ENCODE data around the gene GDF10. TPM values are rescaled to one million over a fixed set of nuclear protein-coding genes. Genes with fewer than 3 reads are reported as not detected.

The GDF10 gene
- total and polyA plus RNA-seq, 10 of the 15 experiments (the other 5 are each of a cell fraction or from before 2014, with no cell fraction given): not detected

DNA sequence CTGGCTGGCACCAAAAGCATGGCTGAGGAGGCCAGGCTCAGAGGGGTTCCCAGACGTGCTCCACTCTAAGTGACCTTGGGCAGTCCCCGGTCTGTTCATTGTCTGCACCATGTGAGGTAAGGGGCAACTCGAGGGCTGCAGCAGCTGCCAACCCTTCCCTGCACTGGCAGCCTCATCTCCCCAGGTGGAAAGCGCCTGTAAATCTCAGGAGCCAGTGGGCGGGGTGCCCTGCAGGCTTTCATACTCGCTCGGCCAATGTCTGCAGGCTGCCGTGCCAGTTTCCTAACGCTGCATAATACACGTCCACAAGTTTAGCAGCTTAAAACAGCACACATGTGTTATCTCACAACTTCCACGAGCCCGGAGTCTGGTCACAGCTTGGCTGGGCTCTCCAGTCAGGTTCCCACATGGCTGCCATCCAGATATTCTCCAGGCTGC is 12.6 kb upstream of the GDF10 start:
- Histone ChIP-seq H3K36me3 (ENCODE audit: control insufficient read depth in 2 of 2, insufficient read depth in 2 of 2, low read length in 1 of 2) (no peaks in the 10 kb centered on the region), H3K9ac (ENCODE audit: control insufficient read depth, insufficient read depth, low read length) (no peak overlapping the region), H3K4me3 (no peak overlapping the region), H3K27me3 (replicated peaks in 1 of 2; ENCODE audit: control insufficient read depth in 2 of 2, insufficient read depth in 2 of 2, low read length in 1 of 2) (no peaks in the 10 kb centered on the region; a peak in 1 of 4 replicates), H3K4me2 (ENCODE audit: control insufficient read depth, insufficient read depth) (no peak overlapping the region), H3K27ac (ENCODE audit: control insufficient read depth, insufficient read depth) (no peak overlapping the region), H3K4me1 (ENCODE audit: control insufficient read depth, insufficient read depth, low read length) (no peaks in the 10 kb centered on the region), H3K9me3 (replicated peaks; ENCODE audit: control insufficient read depth, insufficient read depth, low read length) (no peaks in the 10 kb centered on the region), H2AFZ (ENCODE audit: control insufficient read depth, low read depth, low read length) (no peak overlapping the region), H3K79me2 (ENCODE audit: control insufficient read depth, insufficient read depth, low read length) (no peaks in the 10 kb centered on the region), H4K20me1 (ENCODE audit: control insufficient read depth, insufficient read depth) (no peaks in the 10 kb centered on the region)
- BruUV-seq (replicated peaks): no TSS peak
- WGBS (ENCODE audit: insufficient coverage, insufficient replicate concordance, low lambda C conversion rate, missing lambda C conversion rate): 25% methylated on average over 11 of the region's 12 CpGs
- ChIA-PET CTCF (no interaction called here), SMC1A (ENCODE audit: uncharacterized antibody, unreplicated experiment) (no interaction called here), POLR2A (no interaction called here), RAD21 (ENCODE audit: unreplicated experiment) (no interaction called here)
- DNase-seq (ENCODE audit: low read depth, low spot score): no peak
- no peak for ATAC-seq
- in situ Hi-C loops (cut with MboI) (no loop called here), intact Hi-C loops (cut with micrococcal nuclease; ENCODE audit: unreplicated experiment) (no loop called here)
- FAIRE-seq: no peak
- TF ChIP-seq SMAD1 (IDR thresholded peaks at IDR 0.05; ENCODE audit: low read depth, partially characterized antibody) (no peak), CREM (IDR thresholded peaks at IDR 0.05; ENCODE audit: low read depth) (no peak), SMAD5 (IDR thresholded peaks at IDR 0.05; ENCODE audit: low read depth) (no peak), SMC3 (IDR thresholded peaks at IDR 0.05; ENCODE audit: borderline replicate concordance, low read length) (no peak), FOXM1 (IDR thresholded peaks at IDR 0.05; ENCODE audit: low read depth, low read length) (no peak), BHLHE40 (IDR thresholded peaks at IDR 0.05; ENCODE audit: borderline replicate concordance in 1 of 2, low read depth in 2 of 2, low read length in 1 of 2) (no peak), TCF7 (IDR thresholded peaks at IDR 0.05; ENCODE audit: borderline replicate concordance) (no peak), JUND (IDR thresholded peaks at IDR 0.05; ENCODE audit: low read depth, low read length) (no peak), FOS (IDR thresholded peaks at IDR 0.05; ENCODE audit: borderline replicate concordance, extremely low read depth, insufficient read length) (no peak), MYB (IDR thresholded peaks at IDR 0.05; ENCODE audit: borderline replicate concordance, low read depth, low read length) (no peak), ATF7 (IDR thresholded peaks at IDR 0.05; ENCODE audit: low read depth) (no peak), PML (IDR thresholded peaks at IDR 0.05; ENCODE audit: low read length) (no peak)
- TF ChIP-seq, protein P1, sequence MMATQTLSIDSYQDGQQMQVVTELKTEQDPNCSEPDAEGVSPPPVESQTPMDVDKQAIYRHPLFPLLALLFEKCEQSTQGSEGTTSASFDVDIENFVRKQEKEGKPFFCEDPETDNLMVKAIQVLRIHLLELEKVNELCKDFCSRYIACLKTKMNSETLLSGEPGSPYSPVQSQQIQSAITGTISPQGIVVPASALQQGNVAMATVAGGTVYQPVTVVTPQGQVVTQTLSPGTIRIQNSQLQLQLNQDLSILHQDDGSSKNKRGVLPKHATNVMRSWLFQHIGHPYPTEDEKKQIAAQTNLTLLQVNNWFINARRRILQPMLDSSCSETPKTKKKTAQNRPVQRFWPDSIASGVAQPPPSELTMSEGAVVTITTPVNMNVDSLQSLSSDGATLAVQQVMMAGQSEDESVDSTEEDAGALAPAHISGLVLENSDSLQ (IDR thresholded peaks at IDR 0.05): no peak
- TF ChIP-seq, protein P2, sequence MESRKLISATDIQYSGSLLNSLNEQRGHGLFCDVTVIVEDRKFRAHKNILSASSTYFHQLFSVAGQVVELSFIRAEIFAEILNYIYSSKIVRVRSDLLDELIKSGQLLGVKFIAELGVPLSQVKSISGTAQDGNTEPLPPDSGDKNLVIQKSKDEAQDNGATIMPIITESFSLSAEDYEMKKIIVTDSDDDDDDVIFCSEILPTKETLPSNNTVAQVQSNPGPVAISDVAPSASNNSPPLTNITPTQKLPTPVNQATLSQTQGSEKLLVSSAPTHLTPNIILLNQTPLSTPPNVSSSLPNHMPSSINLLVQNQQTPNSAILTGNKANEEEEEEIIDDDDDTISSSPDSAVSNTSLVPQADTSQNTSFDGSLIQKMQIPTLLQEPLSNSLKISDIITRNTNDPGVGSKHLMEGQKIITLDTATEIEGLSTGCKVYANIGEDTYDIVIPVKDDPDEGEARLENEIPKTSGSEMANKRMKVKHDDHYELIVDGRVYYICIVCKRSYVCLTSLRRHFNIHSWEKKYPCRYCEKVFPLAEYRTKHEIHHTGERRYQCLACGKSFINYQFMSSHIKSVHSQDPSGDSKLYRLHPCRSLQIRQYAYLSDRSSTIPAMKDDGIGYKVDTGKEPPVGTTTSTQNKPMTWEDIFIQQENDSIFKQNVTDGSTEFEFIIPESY (IDR thresholded peaks at IDR 0.05): no peak
- TF ChIP-seq, protein P3, sequence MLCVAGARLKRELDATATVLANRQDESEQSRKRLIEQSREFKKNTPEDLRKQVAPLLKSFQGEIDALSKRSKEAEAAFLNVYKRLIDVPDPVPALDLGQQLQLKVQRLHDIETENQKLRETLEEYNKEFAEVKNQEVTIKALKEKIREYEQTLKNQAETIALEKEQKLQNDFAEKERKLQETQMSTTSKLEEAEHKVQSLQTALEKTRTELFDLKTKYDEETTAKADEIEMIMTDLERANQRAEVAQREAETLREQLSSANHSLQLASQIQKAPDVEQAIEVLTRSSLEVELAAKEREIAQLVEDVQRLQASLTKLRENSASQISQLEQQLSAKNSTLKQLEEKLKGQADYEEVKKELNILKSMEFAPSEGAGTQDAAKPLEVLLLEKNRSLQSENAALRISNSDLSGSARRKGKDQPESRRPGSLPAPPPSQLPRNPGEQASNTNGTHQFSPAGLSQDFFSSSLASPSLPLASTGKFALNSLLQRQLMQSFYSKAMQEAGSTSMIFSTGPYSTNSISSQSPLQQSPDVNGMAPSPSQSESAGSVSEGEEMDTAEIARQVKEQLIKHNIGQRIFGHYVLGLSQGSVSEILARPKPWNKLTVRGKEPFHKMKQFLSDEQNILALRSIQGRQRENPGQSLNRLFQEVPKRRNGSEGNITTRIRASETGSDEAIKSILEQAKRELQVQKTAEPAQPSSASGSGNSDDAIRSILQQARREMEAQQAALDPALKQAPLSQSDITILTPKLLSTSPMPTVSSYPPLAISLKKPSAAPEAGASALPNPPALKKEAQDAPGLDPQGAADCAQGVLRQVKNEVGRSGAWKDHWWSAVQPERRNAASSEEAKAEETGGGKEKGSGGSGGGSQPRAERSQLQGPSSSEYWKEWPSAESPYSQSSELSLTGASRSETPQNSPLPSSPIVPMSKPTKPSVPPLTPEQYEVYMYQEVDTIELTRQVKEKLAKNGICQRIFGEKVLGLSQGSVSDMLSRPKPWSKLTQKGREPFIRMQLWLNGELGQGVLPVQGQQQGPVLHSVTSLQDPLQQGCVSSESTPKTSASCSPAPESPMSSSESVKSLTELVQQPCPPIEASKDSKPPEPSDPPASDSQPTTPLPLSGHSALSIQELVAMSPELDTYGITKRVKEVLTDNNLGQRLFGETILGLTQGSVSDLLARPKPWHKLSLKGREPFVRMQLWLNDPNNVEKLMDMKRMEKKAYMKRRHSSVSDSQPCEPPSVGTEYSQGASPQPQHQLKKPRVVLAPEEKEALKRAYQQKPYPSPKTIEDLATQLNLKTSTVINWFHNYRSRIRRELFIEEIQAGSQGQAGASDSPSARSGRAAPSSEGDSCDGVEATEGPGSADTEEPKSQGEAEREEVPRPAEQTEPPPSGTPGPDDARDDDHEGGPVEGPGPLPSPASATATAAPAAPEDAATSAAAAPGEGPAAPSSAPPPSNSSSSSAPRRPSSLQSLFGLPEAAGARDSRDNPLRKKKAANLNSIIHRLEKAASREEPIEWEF (IDR thresholded peaks at IDR 0.05; ENCODE audit: insufficient replicate concordance, low read depth, low read length): no peak
